ENCODE measurements around the gene STK40.

STK40 gene

GRCh38 chr1:36320291-36320761 lies 65.4 kb downstream of the STK40 start:
- TF ChIP-seq SPI1 (IDR thresholded peaks at IDR 0.05; ENCODE audit: low read depth, low read length) (peak; percentile 86), PAX5 (IDR thresholded peaks at IDR 0.05; ENCODE audit: insufficient read depth, low read length, severe bottlenecking) (no peak)
- FAIRE-seq (no peak), DNase-seq (ENCODE audit: insufficient read length, low spot score) (no peak)

GRCh38 chr1:36309397-36309796 lies 76.3 kb downstream of the STK40 start:
- DNase-seq (ENCODE audit: insufficient read length, low spot score): no peak
- no peak for TF ChIP-seq POLR2AphosphoS5 (IDR thresholded peaks at IDR 0.05; ENCODE audit: low read depth, low read length)
- no peak for TF ChIP-seq PAX5 (IDR thresholded peaks at IDR 0.05; ENCODE audit: insufficient read depth, low read length, severe bottlenecking)
- TF ChIP-seq POU2F2 (IDR thresholded peaks at IDR 0.05; ENCODE audit: low read depth, low read length): no peak
- no peak for TF ChIP-seq SPI1 (IDR thresholded peaks at IDR 0.05; ENCODE audit: low read depth, low read length)
- no peak for TF ChIP-seq POLR2A (IDR thresholded peaks at IDR 0.05; ENCODE audit: low read depth, low read length)
- no peak for TF ChIP-seq TAF1 (IDR thresholded peaks at IDR 0.05; ENCODE audit: low read depth, low read length)
- no peak for FAIRE-seq

GRCh38 chr1:36307601-36308330 lies 78.0 kb downstream of the STK40 start:
- peak; percentile 81 for FAIRE-seq
- DNase-seq (ENCODE audit: insufficient read length, low spot score): no peak
- TF ChIP-seq POU2F2 (IDR thresholded peaks at IDR 0.05; ENCODE audit: low read depth, low read length) (no peak), SPI1 (IDR thresholded peaks at IDR 0.05; ENCODE audit: low read depth, low read length) (no peak), PAX5 (IDR thresholded peaks at IDR 0.05; ENCODE audit: insufficient read depth, low read length, severe bottlenecking) (no peak), TAF1 (IDR thresholded peaks at IDR 0.05; ENCODE audit: low read depth, low read length) (no peak), POLR2A (IDR thresholded peaks at IDR 0.05; ENCODE audit: low read depth, low read length) (no peak), POLR2AphosphoS5 (IDR thresholded peaks at IDR 0.05; ENCODE audit: low read depth, low read length) (no peak)

- FAIRE-seq (peak; percentile 96), DNase-seq (ENCODE audit: insufficient read length, low spot score) (peak; percentile 98)
- TF ChIP-seq SPI1 (IDR thresholded peaks at IDR 0.05; ENCODE audit: low read depth, low read length): no peak
- peak; percentile 94 for TF ChIP-seq POLR2A (IDR thresholded peaks at IDR 0.05; ENCODE audit: low read depth, low read length)
- peak; percentile 42; the same call in 1 of the 2 replicates for TF ChIP-seq POU2F2 (IDR thresholded peaks at IDR 0.05; ENCODE audit: low read depth, low read length)
- peak; percentile 85 for TF ChIP-seq POLR2AphosphoS5 (IDR thresholded peaks at IDR 0.05; ENCODE audit: low read depth, low read length)
- TF ChIP-seq TAF1 (IDR thresholded peaks at IDR 0.05; ENCODE audit: low read depth, low read length): peak; percentile 66; the same call in 1 of the 2 replicates
- no peak for TF ChIP-seq PAX5 (IDR thresholded peaks at IDR 0.05; ENCODE audit: insufficient read depth, low read length, severe bottlenecking)
Observed at GRCh38 chr1:36306902-36307456, 78.7 kb downstream of the STK40 start.

GRCh38 chr1:36306210-36306901 lies 79.4 kb downstream of the STK40 start, which contains the start of gene SH3D21:
TSS of gene SH3D21 (plus strand) at chr1:36306368. CDS start at chr1:36306421, 53 bp downstream.
- FAIRE-seq: no peak
- TF ChIP-seq SPI1 (IDR thresholded peaks at IDR 0.05; ENCODE audit: low read depth, low read length): no peak
- TF ChIP-seq TAF1 (IDR thresholded peaks at IDR 0.05; ENCODE audit: low read depth, low read length): no peak
- peak; percentile 59 for DNase-seq (ENCODE audit: insufficient read length, low spot score)

- DNase-seq (ENCODE audit: insufficient read length, low spot score): no peak
- no peak for TF ChIP-seq SPI1 (IDR thresholded peaks at IDR 0.05; ENCODE audit: low read depth, low read length)
- TF ChIP-seq POLR2AphosphoS5 (IDR thresholded peaks at IDR 0.05; ENCODE audit: low read depth, low read length): 0 out of 2 replicates have a peak, but pooled peaks have one; percentile 25
- peak; percentile 33 for FAIRE-seq
Observed at GRCh38 chr1:36305915-36306209, 79.9 kb downstream of the STK40 start.

GRCh38 chr1:36304970-36305914 lies 80.5 kb downstream of the STK40 start:
- DNase-seq (ENCODE audit: insufficient read length, low spot score) (no peak), FAIRE-seq (peak; percentile 74)
- TF ChIP-seq SPI1 (IDR thresholded peaks at IDR 0.05; ENCODE audit: low read depth, low read length): no peak
- TF ChIP-seq TAF1 (IDR thresholded peaks at IDR 0.05; ENCODE audit: low read depth, low read length): no peak
- TF ChIP-seq POLR2AphosphoS5 (IDR thresholded peaks at IDR 0.05; ENCODE audit: low read depth, low read length): no peak
- TF ChIP-seq POLR2A (IDR thresholded peaks at IDR 0.05; ENCODE audit: low read depth, low read length): no peak
- TF ChIP-seq POU2F2 (IDR thresholded peaks at IDR 0.05; ENCODE audit: low read depth, low read length): no peak

- FAIRE-seq (peak; percentile 74), DNase-seq (ENCODE audit: insufficient read length, low spot score) (no peak)
- TF ChIP-seq SPI1 (IDR thresholded peaks at IDR 0.05; ENCODE audit: low read depth, low read length) (peak; percentile 54), POLR2AphosphoS5 (IDR thresholded peaks at IDR 0.05; ENCODE audit: low read depth, low read length) (no peak)
Observed at GRCh38 chr1:36304521-36304920, 81.2 kb downstream of the STK40 start.

- DNase-seq (ENCODE audit: insufficient read length, low spot score) (no peak), FAIRE-seq (no peak)
- no peak for TF ChIP-seq TAF1 (IDR thresholded peaks at IDR 0.05; ENCODE audit: low read depth, low read length)
- no peak for TF ChIP-seq POLR2AphosphoS5 (IDR thresholded peaks at IDR 0.05; ENCODE audit: low read depth, low read length)
- TF ChIP-seq SPI1 (IDR thresholded peaks at IDR 0.05; ENCODE audit: low read depth, low read length): no peak
- TF ChIP-seq POLR2A (IDR thresholded peaks at IDR 0.05; ENCODE audit: low read depth, low read length): no peak
- no peak for TF ChIP-seq PAX5 (IDR thresholded peaks at IDR 0.05; ENCODE audit: insufficient read depth, low read length, severe bottlenecking)
- TF ChIP-seq POU2F2 (IDR thresholded peaks at IDR 0.05; ENCODE audit: low read depth, low read length): no peak
Observed at GRCh38 chr1:36303650-36304360, 81.9 kb downstream of the STK40 start.

Measured in GM12891 (cell line).